Esophagus muscularis mucosa (tissue), 3 donors: ENCODE measurements around the gene CCDC102B.

Experiments
- CTCF ChIP-seq, 3 experiments: fragments of 200-600 bp in 2 of 3; fragments of 450-650 bp in 1 of 3; sonication (generic) in 2 of 3; IDR thresholded peaks; one replicate each; pipeline ENCODE4 v1.5.1; 2017 to 2019; ENCODE audit warnings: antibody characterized with exemption in 3 of 3, mild to moderate bottlenecking in 2 of 3, moderate library complexity in 1 of 3
- POLR2AphosphoS5 ChIP-seq, 2 donors: sonication (generic); formaldehyde crosslinking; IDR thresholded peaks; one replicate each; pipeline ENCODE4 v1.6.1; 2017; ENCODE audit warnings: antibody characterized with exemption in 2 of 2

GRCh38 chr18:68954738-68955137, 156.9 kb downstream of the CCDC102B start:
- TF ChIP-seq POLR2AphosphoS5 (IDR thresholded peaks at IDR 0.05) (no peak), CTCF (IDR thresholded peaks at IDR 0.05) (no peak)
